GM18873 (cell line): ENCODE measurements around the gene NPB.

Experiments used
- ATAC-seq: cut with Tn5 transposase; IDR thresholded peaks from one replicate; pipeline ENCODE4 v1.9.1; 2021; ENCODE audit warnings: mild to moderate bottlenecking, moderate library complexity, moderate number of reproducible peaks; ENCODE audit not compliant: unreplicated experiment, low FRiP score

The NPB gene

GRCh38 chr17:81902023-81902652 lies at the start of gene NPB:
Gene NPB, plus strand, starts transcription at chr17:81902238. Its CDS starts 40 bp downstream, at chr17:81902278.
- no peak for ATAC-seq

- ATAC-seq, result no peak
Measured at GRCh38 chr17:81854974-81855774, 46.9 kb upstream of the NPB start.

- no peak for ATAC-seq
Measured at GRCh38 chr17:81858170-81858966, 43.7 kb upstream of the NPB start.

- no peak for ATAC-seq
Measured at GRCh38 chr17:81858967-81859905, 42.8 kb upstream of the NPB start.

GRCh38 chr17:81859906-81860755 lies 41.9 kb upstream of the NPB start, which contains the start of gene P4HB:
Gene P4HB, minus strand, starts transcription at chr17:81860535. Its CDS starts 64 bp downstream, at chr17:81860471.
- ATAC-seq, result peak; percentile 2

GRCh38 chr17:81860756-81861568 lies 41.1 kb upstream of the NPB start:
- peak; percentile 87 for ATAC-seq

GRCh38 chr17:81863123-81863675 lies 38.8 kb upstream of the NPB start:
- ATAC-seq, result no peak

- ATAC-seq, result no peak
Measured at GRCh38 chr17:81863833-81864768, 37.9 kb upstream of the NPB start.

GRCh38 chr17:81865358-81865732 lies 36.7 kb upstream of the NPB start:
- no peak for ATAC-seq

GRCh38 chr17:81865733-81866439 lies 36.2 kb upstream of the NPB start:
- ATAC-seq, result no peak

- no peak for ATAC-seq
Measured at GRCh38 chr17:81866440-81867169, 35.4 kb upstream of the NPB start.

GRCh38 chr17:81867170-81867990 lies 34.7 kb upstream of the NPB start:
- ATAC-seq, result no peak

GRCh38 chr17:81867991-81868673 lies 33.9 kb upstream of the NPB start:
- no peak for ATAC-seq

- no peak for ATAC-seq
Measured at GRCh38 chr17:81868674-81869220, 33.3 kb upstream of the NPB start.
